Smooth muscle cell (in vitro differentiated cells): Measurements from ENCODE around the gene EIF4B. TPM values are rescaled to one million over a fixed set of nuclear protein-coding genes. Genes with fewer than 3 reads are reported as not detected.

Experiments used
- DNase-seq: peaks from one replicate; lab custom pipeline; 2025; ENCODE audit not compliant: unreplicated experiment; lab: John Stamatoyannopoulos, UW
- H2AFZ ChIP-seq: fragments of 200-600 bp; sonication (generic); 2 replicates; pipeline ENCODE4 v1.6.0; 2016; ENCODE audit warnings: antibody characterized with exemption, low read depth, mild to moderate bottlenecking
- H3F3A ChIP-seq: fragments of 200-600 bp; sonication (generic); 2 replicates; pipeline ENCODE4 v1.6.0; 2017; ENCODE audit warnings: antibody characterized with exemption, low read depth
- H3K27ac ChIP-seq: fragments of 200-600 bp; sonication (generic); 2 replicates; pipeline ENCODE4 v1.5.1; 2016; ENCODE audit warnings: low read depth, mild to moderate bottlenecking
- H3K27me3 ChIP-seq: fragments of 200-600 bp; sonication (generic); 2 replicates; pipeline ENCODE4 v1.6.1; 2016; ENCODE audit warnings: low read depth, mild to moderate bottlenecking
- H3K36me3 ChIP-seq: fragments of 200-600 bp; sonication (generic); 2 replicates; pipeline ENCODE4 v1.5.1; 2016; ENCODE audit warnings: low read depth
- H3K4me1 ChIP-seq: fragments of 200-600 bp; sonication (generic); 2 replicates; pipeline ENCODE4 v1.5.1; 2016; ENCODE audit warnings: low read depth
- H3K4me2 ChIP-seq: fragments of 200-600 bp; sonication (generic); 2 replicates; pipeline ENCODE4 v1.6.0; 2016; ENCODE audit warnings: mild to moderate bottlenecking
- H3K4me3 ChIP-seq: fragments of 200-600 bp; sonication (generic); 2 replicates; pipeline ENCODE4 v1.5.1; 2016; ENCODE audit warnings: mild to moderate bottlenecking
- H3K79me2 ChIP-seq: fragments of 200-600 bp; sonication (generic); 2 replicates; pipeline ENCODE4 v1.6.0; 2016; ENCODE audit warnings: low read depth, mild to moderate bottlenecking
- H3K9ac ChIP-seq: fragments of 200-600 bp; sonication (generic); 2 replicates; pipeline ENCODE4 v1.6.0; 2016; ENCODE audit warnings: low read depth
- H3K9me3 ChIP-seq: fragments of 200-600 bp; sonication (generic); replicated peaks from 2 replicates; pipeline ENCODE4 v1.5.1; 2016; ENCODE audit warnings: low read depth
- H4K20me1 ChIP-seq: fragments of 200-600 bp; sonication (generic); 2 replicates; pipeline ENCODE4 v1.6.0; 2016; ENCODE audit warnings: low read depth
- WGBS: methylation state at CpG from one replicate; pipeline ENCODE4 v1.1.7; 2016; ENCODE audit warnings: low lambda C conversion rate; 5-methylcytosine and 5-hydroxymethylcytosine counted together
- polyA plus RNA-seq: library from polyadenylated mRNA; unstranded; fragments of >200 nt; fragmentation: Nextera tagmentation; extraction: Ambion mirVana; gene quantifications from 2 replicates; pipeline ENCODE4 v1.2.1, GENCODE V29; 2016
- total RNA-seq: library from RNA; depleted of rRNA; stranded (reverse); fragments of >200 nt; gene quantifications from 2 replicates; pipeline ENCODE4 v1.2.3, GENCODE V29; 2014
- TF ChIP-seq, protein P1 (sequence below): fragments of 200-600 bp; sonication (generic); IDR thresholded peaks from 2 replicates; pipeline ENCODE4 v1.5.1; 2017; ENCODE audit warnings: borderline replicate concordance, mild to moderate bottlenecking, antibody characterized with exemption; ENCODE audit not compliant: insufficient read depth, poor library complexity, severe bottlenecking

Gene EIF4B, protein sequence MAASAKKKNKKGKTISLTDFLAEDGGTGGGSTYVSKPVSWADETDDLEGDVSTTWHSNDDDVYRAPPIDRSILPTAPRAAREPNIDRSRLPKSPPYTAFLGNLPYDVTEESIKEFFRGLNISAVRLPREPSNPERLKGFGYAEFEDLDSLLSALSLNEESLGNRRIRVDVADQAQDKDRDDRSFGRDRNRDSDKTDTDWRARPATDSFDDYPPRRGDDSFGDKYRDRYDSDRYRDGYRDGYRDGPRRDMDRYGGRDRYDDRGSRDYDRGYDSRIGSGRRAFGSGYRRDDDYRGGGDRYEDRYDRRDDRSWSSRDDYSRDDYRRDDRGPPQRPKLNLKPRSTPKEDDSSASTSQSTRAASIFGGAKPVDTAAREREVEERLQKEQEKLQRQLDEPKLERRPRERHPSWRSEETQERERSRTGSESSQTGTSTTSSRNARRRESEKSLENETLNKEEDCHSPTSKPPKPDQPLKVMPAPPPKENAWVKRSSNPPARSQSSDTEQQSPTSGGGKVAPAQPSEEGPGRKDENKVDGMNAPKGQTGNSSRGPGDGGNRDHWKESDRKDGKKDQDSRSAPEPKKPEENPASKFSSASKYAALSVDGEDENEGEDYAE
- 241 and 299 TPM in 2 replicates for total RNA-seq
- polyA plus RNA-seq: 39.9 and 47.7 TPM in 2 replicates

DNA sequence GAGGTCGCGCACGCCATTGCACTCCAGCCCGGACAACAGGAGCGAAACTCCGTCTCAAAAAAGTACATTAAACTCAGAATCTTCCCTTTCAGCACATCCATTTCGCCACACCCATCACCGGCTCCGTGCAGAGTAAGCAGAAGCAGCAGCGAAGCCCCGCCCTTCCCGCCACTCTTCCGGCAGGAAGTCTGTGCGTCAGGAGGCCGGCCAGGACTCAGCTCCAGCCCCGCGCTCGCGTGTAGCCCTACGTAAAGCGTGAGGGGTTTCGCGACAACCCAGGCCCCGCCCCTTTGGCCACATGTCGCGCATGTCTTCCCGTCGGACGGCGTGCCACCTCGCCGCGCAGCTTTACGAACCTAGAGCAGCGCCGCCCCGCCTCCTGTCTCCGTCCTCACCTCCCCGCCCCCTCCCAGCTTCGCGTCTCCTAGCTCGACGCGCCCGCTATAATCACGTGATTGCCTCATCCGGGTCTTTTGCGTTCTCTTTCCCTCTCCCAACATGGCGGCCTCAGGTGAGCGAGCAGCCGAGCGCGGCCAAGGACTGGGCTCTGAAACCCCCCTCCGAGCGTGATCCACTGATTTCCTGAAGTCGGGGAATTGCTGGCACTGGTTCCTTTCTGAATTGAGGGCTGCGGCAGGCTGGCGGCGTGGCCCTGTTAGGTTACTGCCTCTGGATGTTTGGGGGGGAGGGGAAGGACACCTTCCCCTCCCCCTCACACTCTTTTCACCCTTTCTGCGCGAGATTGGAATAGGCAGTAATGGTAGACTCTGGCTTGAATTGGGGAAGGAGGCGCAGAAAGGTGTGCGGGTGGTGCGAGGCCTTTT, at the start of gene EIF4B:
Gene EIF4B (plus strand): TSS at position 471 of the 824 bp plus-strand sequence. CDS start 28 bp downstream, at position 499.
- DNase-seq: peak; percentile 96
- H3K9ac ChIP-seq: peak within 1 kb of the TSS; percentile 98
- H3K4me1 ChIP-seq: peaks cover 32% of the 10 kb centered on the region
- H3K9me3 ChIP-seq: no peaks in the 10 kb centered on the region
- peaks cover 56% of the 10 kb centered on the region for H3K79me2 ChIP-seq
- H3K27me3 ChIP-seq: no peaks in the 10 kb centered on the region
- no peaks in the 10 kb centered on the region for H3K36me3 ChIP-seq
- peaks cover 44% of the 10 kb centered on the region for H4K20me1 ChIP-seq
- peak within 1 kb of the TSS; percentile 90 for H2AFZ ChIP-seq
- H3K4me3 ChIP-seq: peak within 1 kb of the TSS; percentile 99
- H3K27ac ChIP-seq: peak within 1 kb of the TSS; percentile 96
- TF ChIP-seq, protein P1, sequence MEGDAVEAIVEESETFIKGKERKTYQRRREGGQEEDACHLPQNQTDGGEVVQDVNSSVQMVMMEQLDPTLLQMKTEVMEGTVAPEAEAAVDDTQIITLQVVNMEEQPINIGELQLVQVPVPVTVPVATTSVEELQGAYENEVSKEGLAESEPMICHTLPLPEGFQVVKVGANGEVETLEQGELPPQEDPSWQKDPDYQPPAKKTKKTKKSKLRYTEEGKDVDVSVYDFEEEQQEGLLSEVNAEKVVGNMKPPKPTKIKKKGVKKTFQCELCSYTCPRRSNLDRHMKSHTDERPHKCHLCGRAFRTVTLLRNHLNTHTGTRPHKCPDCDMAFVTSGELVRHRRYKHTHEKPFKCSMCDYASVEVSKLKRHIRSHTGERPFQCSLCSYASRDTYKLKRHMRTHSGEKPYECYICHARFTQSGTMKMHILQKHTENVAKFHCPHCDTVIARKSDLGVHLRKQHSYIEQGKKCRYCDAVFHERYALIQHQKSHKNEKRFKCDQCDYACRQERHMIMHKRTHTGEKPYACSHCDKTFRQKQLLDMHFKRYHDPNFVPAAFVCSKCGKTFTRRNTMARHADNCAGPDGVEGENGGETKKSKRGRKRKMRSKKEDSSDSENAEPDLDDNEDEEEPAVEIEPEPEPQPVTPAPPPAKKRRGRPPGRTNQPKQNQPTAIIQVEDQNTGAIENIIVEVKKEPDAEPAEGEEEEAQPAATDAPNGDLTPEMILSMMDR: no peak
- WGBS: 2% methylated on average over 64 of the region's 64 CpGs
- H3K4me2 ChIP-seq: peak within 1 kb of the TSS; percentile 98
- H3F3A ChIP-seq: peaks cover 4% of the 10 kb centered on the region

DNA sequence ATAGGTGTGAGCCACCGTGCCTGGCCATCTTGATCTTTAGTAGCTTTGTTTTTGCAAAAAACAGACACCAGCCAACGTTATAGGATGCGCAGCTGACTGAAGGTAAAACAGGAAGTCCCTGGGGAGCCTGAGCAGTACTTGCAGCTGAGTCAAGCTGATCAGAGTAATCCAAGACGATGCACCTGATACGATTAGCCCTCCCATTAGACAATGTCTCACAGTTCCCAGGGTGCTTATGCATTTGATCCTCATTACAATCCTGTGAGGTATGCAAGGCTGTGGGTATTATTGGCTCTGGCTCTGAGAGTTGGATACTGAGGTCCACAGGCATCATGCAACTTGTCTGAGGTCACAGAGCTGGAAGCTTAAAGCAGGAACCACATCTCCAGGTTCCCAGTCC, 49.3 kb upstream of the EIF4B start:
- Histone ChIP-seq H3K27ac (no peak overlapping the region), H3K36me3 (no peaks in the 10 kb centered on the region), H3K9ac (no peak overlapping the region), H3K27me3 (no peaks in the 10 kb centered on the region), H3F3A (peaks cover 2% of the 10 kb centered on the region), H3K4me2 (no peak overlapping the region), H3K4me1 (peaks cover 5% of the 10 kb centered on the region), H2AFZ (no peak overlapping the region), H4K20me1 (peaks cover 10% of the 10 kb centered on the region), H3K9me3 (no peaks in the 10 kb centered on the region), H3K4me3 (no peak overlapping the region), H3K79me2 (no peaks in the 10 kb centered on the region)
- 68% methylated on average over 5 of the region's 5 CpGs for WGBS
- no peak for DNase-seq
- TF ChIP-seq, protein P1: no peak

DNA sequence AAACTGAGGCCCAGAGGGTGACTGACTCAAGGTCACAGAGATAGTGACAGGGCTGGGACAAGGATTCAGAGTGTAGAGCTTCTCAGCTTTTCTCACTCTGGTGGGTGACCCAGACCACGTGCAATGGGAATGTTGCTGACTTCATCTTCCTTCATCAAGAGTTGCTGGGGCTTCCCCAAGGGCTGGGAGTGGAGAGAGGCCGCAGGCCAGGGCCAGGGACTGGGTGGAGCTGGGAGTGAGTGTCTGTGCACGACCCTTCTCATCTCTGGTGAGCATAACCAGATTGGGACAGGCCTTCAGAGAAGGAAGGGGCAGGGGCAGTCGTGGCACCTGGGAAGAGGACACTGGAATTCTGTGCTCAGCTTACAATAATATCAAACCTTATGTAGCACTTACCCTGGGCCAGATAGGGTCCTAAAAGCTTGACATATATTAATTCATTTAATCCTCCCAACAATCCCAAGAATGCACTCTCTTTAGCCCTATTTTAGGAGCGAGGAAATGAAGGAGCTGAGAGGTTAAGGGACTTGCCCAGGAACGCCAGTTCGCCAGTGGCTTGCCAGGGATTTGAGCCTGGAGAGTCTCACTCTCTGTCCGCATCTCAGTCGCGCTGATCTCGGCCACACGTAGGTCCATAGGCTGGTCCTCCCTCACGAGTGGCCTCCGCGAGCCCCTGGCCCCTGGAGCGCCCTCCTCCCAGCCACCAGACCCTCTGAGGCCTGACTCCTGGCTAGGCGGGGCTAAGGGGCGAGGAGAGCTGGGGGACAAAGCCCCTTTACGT, 41.5 kb upstream of the EIF4B start:
- peaks cover 9% of the 10 kb centered on the region for H3F3A ChIP-seq
- peak overlapping the region; percentile 59 for H3K4me3 ChIP-seq
- peak overlapping the region; percentile 99 for H2AFZ ChIP-seq
- H3K27ac ChIP-seq: peak overlapping the region; percentile 69
- no peak for DNase-seq
- H3K4me1 ChIP-seq: peaks cover 24% of the 10 kb centered on the region
- WGBS: 9% methylated on average over 18 of the region's 19 CpGs
- H3K9me3 ChIP-seq: no peaks in the 10 kb centered on the region
- H3K36me3 ChIP-seq: no peaks in the 10 kb centered on the region
- peak overlapping the region; percentile 96 for H3K4me2 ChIP-seq
- H3K27me3 ChIP-seq: no peaks in the 10 kb centered on the region
- H4K20me1 ChIP-seq: no peaks in the 10 kb centered on the region
- H3K9ac ChIP-seq: peak overlapping the region; percentile 56
- TF ChIP-seq, protein P1: no peak
- no peaks in the 10 kb centered on the region for H3K79me2 ChIP-seq
